Fibroblast of lung (primary cell): ENCODE measurements around the gene MYO1F. TPM values are rescaled to one million over a fixed set of nuclear protein-coding genes. Genes with fewer than 3 reads are reported as not detected.

Experiments used
- DNase-seq, 2 donors: peaks; one replicate each; pipeline versions ENCODE4 v3.0.0 to v3.0.0-alpha.2; 2010; ENCODE audit warnings: low read depth in 2 of 2
- H2AFZ ChIP-seq: 2 replicates; pipeline ENCODE4 v1.5.1; 2012; ENCODE audit warnings: low read length, control low read depth, inconsistent platforms
- H3K27ac ChIP-seq: 2 replicates; pipeline ENCODE4 v1.5.1; 2011; ENCODE audit warnings: low read length, control low read depth; ENCODE audit not compliant: insufficient read depth
- H3K27me3 ChIP-seq: 2 replicates; pipeline ENCODE4 v1.5.1; 2011; ENCODE audit warnings: mild to moderate bottlenecking, low read length; ENCODE audit not compliant: control insufficient read depth, insufficient read depth
- H3K36me3 ChIP-seq: 2 replicates; pipeline ENCODE4 v1.5.1; 2011; ENCODE audit warnings: low read length; ENCODE audit not compliant: control insufficient read depth, insufficient read depth
- H3K4me1 ChIP-seq: 2 replicates; pipeline ENCODE4 v1.5.1; 2011; ENCODE audit warnings: low read length; ENCODE audit not compliant: control insufficient read depth, insufficient read depth; ENCODE audit errors: extremely low read depth
- H3K4me2 ChIP-seq: 2 replicates; pipeline ENCODE4 v1.5.1; 2011; ENCODE audit warnings: low read length, control low read depth; ENCODE audit not compliant: insufficient read depth; ENCODE audit errors: extremely low read depth
- H3K4me3 ChIP-seq, 4 experiments: fragments of 200-600 bp in 1 of 4; sonication (generic) in 1 of 4; replicated peaks in 1 of 4; 2 replicates each; pipeline ENCODE4 v1.5.1; 2011 to 2016; ENCODE audit warnings: low read length in 4 of 4, low read depth in 3 of 4, mild to moderate bottlenecking in 3 of 4, control low read depth in 2 of 4, inconsistent platforms in 1 of 4, mixed read lengths in 1 of 4; ENCODE audit not compliant: insufficient read depth in 1 of 4; ENCODE audit errors: control extremely low read depth in 1 of 4
- H3K79me2 ChIP-seq: 2 replicates; pipeline ENCODE4 v1.5.1; 2012; ENCODE audit warnings: mild to moderate bottlenecking, low read length, inconsistent platforms; ENCODE audit not compliant: control insufficient read depth, insufficient read depth
- H3K9ac ChIP-seq: 2 replicates; pipeline ENCODE4 v1.5.1; 2011; ENCODE audit warnings: mild to moderate bottlenecking, low read length, control low read depth; ENCODE audit not compliant: insufficient read depth
- H3K9me3 ChIP-seq: 2 replicates; pipeline ENCODE4 v1.5.1; 2012; ENCODE audit warnings: low read depth, low read length; ENCODE audit not compliant: control insufficient read depth, insufficient read depth
- H4K20me1 ChIP-seq: 2 replicates; pipeline ENCODE4 v1.5.1; 2011; ENCODE audit warnings: low read length; ENCODE audit not compliant: control insufficient read depth, insufficient read depth; ENCODE audit errors: extremely low read depth
- CTCF ChIP-seq, 2 donors: IDR thresholded peaks in 1 of 2; conservative IDR thresholded peaks in 1 of 2; 1 replicate in 1 of 2; 2 replicates in 1 of 2; pipeline ENCODE4 v1.5.1; 2011 to 2012; ENCODE audit warnings: low read length in 2 of 2, control low read depth in 1 of 2, inconsistent platforms in 1 of 2, low read depth in 1 of 2, mild to moderate bottlenecking in 1 of 2
- EZH2 ChIP-seq: IDR thresholded peaks from 2 replicates; pipeline ENCODE4 v1.5.1; 2012; ENCODE audit warnings: low read length, control low read depth, mild to moderate bottlenecking; ENCODE audit errors: missing control alignments
- polyA plus RNA-seq, 2 donors: library from polyadenylated mRNA; depleted of rRNA in 1 of 2; stranded (reverse) in 1 of 2; unstranded in 1 of 2; fragments of >200 nt; gene quantifications; 2 replicates each; pipeline ENCODE4 v1.2.1, GENCODE V29; 2011 to 2012; ENCODE audit warnings: missing spikeins in 1 of 2
- total RNA-seq: library from RNA; depleted of rRNA; stranded (reverse); fragments of >200 nt; gene quantifications from 2 replicates; pipeline ENCODE4 v1.2.1, GENCODE V29; 2014

The MYO1F gene
- total and polyA plus RNA-seq, 2 donors (not counting 1 experiment from before 2014, with no cell fraction given), result 0.08 to 0.17 TPM

DNA sequence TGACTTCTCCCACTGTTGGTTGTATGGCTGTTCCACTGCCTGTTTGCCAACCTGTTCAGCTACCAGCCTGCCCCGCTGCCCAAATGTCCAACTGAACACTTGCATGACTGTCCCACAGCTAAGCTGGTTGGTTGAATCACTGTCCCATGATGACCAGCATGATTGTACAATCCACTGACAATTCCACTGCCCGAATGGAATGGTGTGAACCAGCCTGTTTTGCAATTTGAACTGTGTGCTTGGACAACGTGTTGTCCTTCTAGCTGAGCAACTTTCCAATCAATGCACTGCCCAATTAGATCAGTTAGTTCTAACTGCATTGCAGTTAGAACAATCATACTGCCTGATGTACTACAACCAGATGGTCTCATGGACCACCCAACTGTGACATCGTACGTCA lies 24.6 kb upstream of the MYO1F start:
- H3K9ac ChIP-seq, result no peak overlapping the region
- H3K27me3 ChIP-seq, result no peaks in the 10 kb centered on the region
- no peak for TF ChIP-seq CTCF (conservative IDR thresholded peaks at IDR 0.05 in 1 of 2, IDR thresholded peaks at IDR 0.05 in 1 of 2; ENCODE audit: low read depth in 1 of 2, low read length in 2 of 2)
- no peak for TF ChIP-seq EZH2
- H2AFZ ChIP-seq, result no peak overlapping the region
- no peak for DNase-seq
- no peaks in the 10 kb centered on the region for H4K20me1 ChIP-seq
- H3K27ac ChIP-seq, result no peak overlapping the region
- no peak overlapping the region for H3K4me2 ChIP-seq
- H3K4me3 ChIP-seq, result no peak overlapping the region
- no peaks in the 10 kb centered on the region for H3K79me2 ChIP-seq
- no peaks in the 10 kb centered on the region for H3K4me1 ChIP-seq
- no peaks in the 10 kb centered on the region for H3K9me3 ChIP-seq
- no peaks in the 10 kb centered on the region for H3K36me3 ChIP-seq

DNA sequence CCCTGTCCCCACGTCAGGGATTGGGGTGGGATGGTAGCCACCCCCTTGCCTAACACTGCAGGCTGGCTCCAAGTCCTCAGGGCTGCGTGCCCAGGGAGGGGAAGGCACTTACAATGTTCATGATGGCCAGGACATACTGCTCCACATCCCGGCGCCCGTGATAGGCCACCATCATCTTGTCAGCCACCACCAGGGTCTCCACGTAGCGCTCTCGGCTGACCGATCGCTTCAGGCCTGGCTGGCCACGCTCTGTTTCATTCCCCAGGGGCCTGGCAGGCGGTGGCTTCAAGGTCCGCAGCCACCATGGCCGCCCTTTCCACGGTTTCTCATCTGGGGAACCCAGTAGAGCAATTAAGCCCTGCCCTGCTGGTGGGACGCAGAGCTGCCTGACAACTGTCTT lies 23.6 kb upstream of the MYO1F start:
- Histone ChIP-seq H3K27me3 (no peaks in the 10 kb centered on the region), H3K4me3 (no peak overlapping the region), H3K36me3 (no peaks in the 10 kb centered on the region), H3K27ac (no peak overlapping the region), H3K4me2 (no peak overlapping the region), H2AFZ (no peak overlapping the region), H3K4me1 (no peaks in the 10 kb centered on the region), H3K9me3 (no peaks in the 10 kb centered on the region), H4K20me1 (no peaks in the 10 kb centered on the region), H3K9ac (no peak overlapping the region), H3K79me2 (no peaks in the 10 kb centered on the region)
- TF ChIP-seq EZH2 (no peak), CTCF (conservative IDR thresholded peaks at IDR 0.05 in 1 of 2, IDR thresholded peaks at IDR 0.05 in 1 of 2; ENCODE audit: low read depth in 1 of 2, low read length in 2 of 2) (no peak)
- DNase-seq, result no peak

- Histone ChIP-seq H3K79me2 (no peaks in the 10 kb centered on the region), H3K4me1 (no peaks in the 10 kb centered on the region), H4K20me1 (no peaks in the 10 kb centered on the region), H3K27me3 (no peaks in the 10 kb centered on the region), H3K27ac (no peak overlapping the region), H3K36me3 (no peaks in the 10 kb centered on the region), H3K4me3 (no peak overlapping the region), H3K4me2 (no peak overlapping the region), H3K9me3 (no peaks in the 10 kb centered on the region), H3K9ac (no peak overlapping the region), H2AFZ (no peak overlapping the region)
- DNase-seq, result no peak
- TF ChIP-seq CTCF (conservative IDR thresholded peaks at IDR 0.05 in 1 of 2, IDR thresholded peaks at IDR 0.05 in 1 of 2; ENCODE audit: low read depth in 1 of 2, low read length in 2 of 2) (no peak), EZH2 (no peak)
These were observed 22.8 kb upstream of the MYO1F start for GRCh38 chr19:8600064-8600463.
